ENCODE results near the gene CNTNAP5. TPM values are rescaled to one million over a fixed set of nuclear protein-coding genes. Genes with fewer than 3 reads are reported as not detected.

Gene CNTNAP5
- total and polyA plus RNA-seq, 8 donors: 0.03 to 0.29 (median 0.10) TPM; not detected in 4

GRCh38 chr2:124913868-124914267, 888.8 kb downstream of the CNTNAP5 start:
- Histone ChIP-seq H3K4me1 (no peaks in the 10 kb centered on the region), H3K27ac (no peak overlapping the region), H3K4me3 (no peak overlapping the region), H3K9me3 (no peaks in the 10 kb centered on the region), H3K36me3 (no peaks in the 10 kb centered on the region), H3K27me3 (no peaks in the 10 kb centered on the region)
- intact Hi-C loops (cut with DNase I): no loop called here
- ATAC-seq (no peak), DNase-seq (no peak)
- no peak for TF ChIP-seq CTCF (IDR thresholded peaks at IDR 0.05)

GRCh38 chr2:124915567-124915966, 890.5 kb downstream of the CNTNAP5 start:
- DNase-seq (no peak), ATAC-seq (no peak)
- Histone ChIP-seq H3K4me1 (no peaks in the 10 kb centered on the region), H3K27me3 (no peaks in the 10 kb centered on the region), H3K9me3 (no peaks in the 10 kb centered on the region), H3K4me3 (no peak overlapping the region), H3K27ac (no peak overlapping the region), H3K36me3 (no peaks in the 10 kb centered on the region)
- intact Hi-C loops (cut with DNase I): no loop called here
- TF ChIP-seq CTCF (IDR thresholded peaks at IDR 0.05): no peak

DNA sequence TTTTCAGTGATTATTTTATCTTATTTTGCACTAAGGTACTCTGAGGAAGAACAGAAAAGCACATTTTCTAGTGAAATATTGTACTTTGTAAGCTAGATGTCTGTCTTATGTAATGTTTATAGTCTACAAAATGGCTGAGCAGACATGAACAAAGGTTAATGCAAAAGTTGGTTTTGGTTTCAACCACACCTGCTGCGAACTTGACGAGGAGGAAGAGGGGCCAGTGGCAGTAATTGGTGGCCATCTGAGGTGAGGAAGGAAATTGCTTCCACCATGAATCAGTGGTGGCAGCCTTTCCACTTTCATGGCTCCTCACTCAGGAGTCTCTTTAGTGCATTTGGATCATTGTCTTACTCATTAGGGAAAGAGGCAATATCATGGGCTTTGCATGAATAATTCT, 894.2 kb downstream of the CNTNAP5 start:
- intact Hi-C loops (cut with DNase I): no loop called here
- no peaks in the 10 kb centered on the region for H3K4me1 ChIP-seq
- DNase-seq (no peak), ATAC-seq (no peak)
- TF ChIP-seq CTCF (IDR thresholded peaks at IDR 0.05): no peak
- no peaks in the 10 kb centered on the region for H3K27me3 ChIP-seq
- H3K4me3 ChIP-seq: no peak overlapping the region
- no peaks in the 10 kb centered on the region for H3K36me3 ChIP-seq
- H3K9me3 ChIP-seq: no peaks in the 10 kb centered on the region
- no peak overlapping the region for H3K27ac ChIP-seq

DNA sequence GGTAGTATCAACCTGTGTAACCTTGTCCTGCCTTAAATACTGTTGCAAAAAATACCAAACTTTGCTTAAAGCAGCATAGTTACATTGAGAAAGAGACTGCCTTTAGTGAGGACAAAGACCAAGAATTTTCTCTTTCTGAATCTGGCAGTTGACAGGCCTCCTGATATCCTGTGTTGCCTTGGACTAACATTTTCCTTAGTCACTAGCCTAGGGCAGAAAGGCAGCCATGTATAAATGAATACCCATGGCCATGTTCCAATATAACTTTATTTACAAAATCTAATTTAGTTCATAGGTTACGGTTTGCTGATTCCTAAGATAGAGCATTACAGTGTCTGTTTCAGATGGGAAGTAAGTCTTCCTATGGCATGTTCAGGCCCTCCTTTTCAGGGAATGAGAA, 895.4 kb downstream of the CNTNAP5 start:
- intact Hi-C loops (cut with DNase I): no loop called here
- Histone ChIP-seq H3K9me3 (no peaks in the 10 kb centered on the region), H3K36me3 (no peaks in the 10 kb centered on the region), H3K4me1 (no peaks in the 10 kb centered on the region), H3K27me3 (no peaks in the 10 kb centered on the region), H3K4me3 (no peak overlapping the region), H3K27ac (no peak overlapping the region)
- no peak for ATAC-seq
- no peak for TF ChIP-seq CTCF (IDR thresholded peaks at IDR 0.05)
- DNase-seq: no peak

GRCh38 chr2:124921191-124921590, 896.1 kb downstream of the CNTNAP5 start:
- intact Hi-C loops (cut with DNase I): no loop called here
- Histone ChIP-seq H3K27me3 (no peaks in the 10 kb centered on the region), H3K36me3 (no peaks in the 10 kb centered on the region)

More at GRCh38 chr2:124921191-124921590, 896.1 kb downstream of the CNTNAP5 start:
- no peak overlapping the region for H3K4me3 ChIP-seq
- no peak overlapping the region for H3K27ac ChIP-seq
- DNase-seq (no peak), ATAC-seq (no peak)
- no peak for TF ChIP-seq CTCF (IDR thresholded peaks at IDR 0.05)
- no peaks in the 10 kb centered on the region for H3K4me1 ChIP-seq
- no peaks in the 10 kb centered on the region for H3K9me3 ChIP-seq

Measured in left lung (tissue), 10 donors.